Body of pancreas (tissue), 4 donors: ENCODE results near the gene MXRA5. TPM values are rescaled to one million over a fixed set of nuclear protein-coding genes. Genes with fewer than 3 reads are reported as not detected.
A peak's percentile ranks its signal among the peaks of the same experiment; 100 is the strongest.

Experiments used
- ATAC-seq: fragments of 150-250 bp; one replicate; pipeline ENCODE4 v1.9.1; 2016
- DNase-seq, 4 donors: peaks; one replicate each; pipeline ENCODE4 v3.0.0-alpha.2; 2019
- H3K27ac ChIP-seq, 4 donors: fragments of 200-600 bp; sonication (generic); 1 replicate in 3 of 4; 2 replicates in 1 of 4; pipeline versions ENCODE4 v1.5.1 to v1.6.1; 2016 to 2019; ENCODE audit warnings: mild to moderate bottlenecking in 1 of 4, mixed read lengths in 1 of 4, moderate library complexity in 1 of 4
- H3K27me3 ChIP-seq, 2 donors: fragments of 200-600 bp; sonication (generic); one replicate each; pipeline ENCODE4 v1.6.0; 2016; ENCODE audit warnings: mild to moderate bottlenecking in 1 of 2
- H3K36me3 ChIP-seq, 2 donors: fragments of 200-600 bp; sonication (generic); replicated peaks in 1 of 2; 2 replicates each; pipeline ENCODE4 v1.5.1; 2016; ENCODE audit warnings: low read depth in 2 of 2; ENCODE audit not compliant: insufficient read depth in 1 of 2
- H3K4me1 ChIP-seq: fragments of 200-600 bp; sonication (generic); one replicate; pipeline ENCODE4 v1.6.0; 2016
- H3K4me3 ChIP-seq, 2 donors: fragments of 200-600 bp; sonication (generic); 1 replicate in 1 of 2; 2 replicates in 1 of 2; pipeline ENCODE4 v1.5.1; 2016 to 2019
- H3K9me3 ChIP-seq, 3 donors: fragments of 200-600 bp; sonication (generic); 1 replicate in 2 of 3; 2 replicates in 1 of 3; pipeline ENCODE4 v1.5.1; 2016
- POLR2A ChIP-seq, 3 donors: fragments of 450-650 bp; IDR thresholded peaks; one replicate each; pipeline ENCODE4 v1.6.1; 2016; ENCODE audit warnings: antibody characterized with exemption in 3 of 3, mild to moderate bottlenecking in 2 of 3
- WGBS, 2 donors: methylation state at CpG; one replicate each; pipeline ENCODE4 v1.1.5; 2017; 5-methylcytosine and 5-hydroxymethylcytosine counted together
- intact Hi-C: fragments of 100-400 bp; cut with DNase I; formaldehyde crosslinking; loops from one replicate; pipeline ENCODE4 v1.15.1; 2023
- total RNA-seq, 2 donors: library from RNA; depleted of rRNA; stranded (reverse); fragments of >200 nt; gene quantifications; one replicate each; pipeline ENCODE4 v1.1.0, GENCODE V29; 2016
- TF ChIP-seq, protein P1 (sequence below), 7 experiments: fragments of 450-650 bp in 4 of 7; fragments of 200-600 bp in 3 of 7; sonication (generic) in 3 of 7; IDR thresholded peaks; one replicate each; pipeline ENCODE4 v1.5.1; 2016 to 2019; ENCODE audit warnings: antibody characterized with exemption in 7 of 7

Gene MXRA5, protein sequence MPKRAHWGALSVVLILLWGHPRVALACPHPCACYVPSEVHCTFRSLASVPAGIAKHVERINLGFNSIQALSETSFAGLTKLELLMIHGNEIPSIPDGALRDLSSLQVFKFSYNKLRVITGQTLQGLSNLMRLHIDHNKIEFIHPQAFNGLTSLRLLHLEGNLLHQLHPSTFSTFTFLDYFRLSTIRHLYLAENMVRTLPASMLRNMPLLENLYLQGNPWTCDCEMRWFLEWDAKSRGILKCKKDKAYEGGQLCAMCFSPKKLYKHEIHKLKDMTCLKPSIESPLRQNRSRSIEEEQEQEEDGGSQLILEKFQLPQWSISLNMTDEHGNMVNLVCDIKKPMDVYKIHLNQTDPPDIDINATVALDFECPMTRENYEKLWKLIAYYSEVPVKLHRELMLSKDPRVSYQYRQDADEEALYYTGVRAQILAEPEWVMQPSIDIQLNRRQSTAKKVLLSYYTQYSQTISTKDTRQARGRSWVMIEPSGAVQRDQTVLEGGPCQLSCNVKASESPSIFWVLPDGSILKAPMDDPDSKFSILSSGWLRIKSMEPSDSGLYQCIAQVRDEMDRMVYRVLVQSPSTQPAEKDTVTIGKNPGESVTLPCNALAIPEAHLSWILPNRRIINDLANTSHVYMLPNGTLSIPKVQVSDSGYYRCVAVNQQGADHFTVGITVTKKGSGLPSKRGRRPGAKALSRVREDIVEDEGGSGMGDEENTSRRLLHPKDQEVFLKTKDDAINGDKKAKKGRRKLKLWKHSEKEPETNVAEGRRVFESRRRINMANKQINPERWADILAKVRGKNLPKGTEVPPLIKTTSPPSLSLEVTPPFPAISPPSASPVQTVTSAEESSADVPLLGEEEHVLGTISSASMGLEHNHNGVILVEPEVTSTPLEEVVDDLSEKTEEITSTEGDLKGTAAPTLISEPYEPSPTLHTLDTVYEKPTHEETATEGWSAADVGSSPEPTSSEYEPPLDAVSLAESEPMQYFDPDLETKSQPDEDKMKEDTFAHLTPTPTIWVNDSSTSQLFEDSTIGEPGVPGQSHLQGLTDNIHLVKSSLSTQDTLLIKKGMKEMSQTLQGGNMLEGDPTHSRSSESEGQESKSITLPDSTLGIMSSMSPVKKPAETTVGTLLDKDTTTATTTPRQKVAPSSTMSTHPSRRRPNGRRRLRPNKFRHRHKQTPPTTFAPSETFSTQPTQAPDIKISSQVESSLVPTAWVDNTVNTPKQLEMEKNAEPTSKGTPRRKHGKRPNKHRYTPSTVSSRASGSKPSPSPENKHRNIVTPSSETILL (N-terminal part only)
- total RNA-seq: 1 to 10 TPM; 1.6 to 3.3 TPM

DNA sequence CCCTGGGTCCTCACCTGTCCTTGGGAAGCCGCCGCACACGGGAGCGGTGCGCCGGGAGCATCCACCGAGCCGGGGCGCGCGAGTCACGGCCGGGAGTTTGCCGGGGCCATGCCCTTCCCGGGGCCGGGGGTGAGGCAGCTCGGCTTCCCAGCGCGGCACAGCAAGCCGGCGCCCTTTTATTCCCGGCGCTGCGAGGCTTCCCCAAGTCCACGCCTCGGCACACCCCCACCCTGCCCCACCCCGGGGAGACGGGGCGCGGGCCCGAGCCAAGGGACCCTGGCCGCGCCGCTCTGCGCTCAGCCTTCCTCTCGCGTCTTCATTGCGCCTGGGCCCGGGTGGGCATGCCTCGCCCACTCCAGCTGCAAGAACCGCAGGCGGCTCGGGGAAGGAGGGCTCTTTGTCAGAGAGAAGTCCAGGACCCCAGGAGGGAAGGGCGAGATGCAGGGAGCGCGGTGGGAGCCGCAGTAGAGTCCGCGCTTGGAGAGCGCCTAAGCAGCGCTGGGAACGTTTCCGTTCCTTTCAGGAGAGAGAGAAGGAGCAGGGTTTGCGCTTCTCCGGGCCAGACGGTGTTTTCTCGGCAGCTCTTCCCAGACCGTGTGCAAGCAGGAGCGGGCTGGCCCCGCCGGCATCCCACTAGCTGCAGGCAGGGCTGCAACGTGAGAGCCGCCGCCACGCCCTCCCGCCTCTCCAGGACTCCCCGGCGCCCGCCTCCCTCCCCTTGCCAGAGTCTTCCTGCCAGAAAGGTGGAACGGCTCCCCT lies at the start of gene MXRA5:
Gene MXRA5, minus strand, starts transcription at position 152 of the 759 bp plus-strand sequence. CDS start 2,819 bp downstream, outside the sequence.
- no peaks in the 10 kb centered on the region for H3K9me3 ChIP-seq
- no peaks in the 10 kb centered on the region for H3K4me1 ChIP-seq
- peak; percentile 18 to 64 (median 32) for DNase-seq
- no peaks in the 10 kb centered on the region for H3K27me3 ChIP-seq
- H3K4me3 ChIP-seq: peak within 1 kb of the TSS; percentile 15 to 41
- TF ChIP-seq, protein P1, sequence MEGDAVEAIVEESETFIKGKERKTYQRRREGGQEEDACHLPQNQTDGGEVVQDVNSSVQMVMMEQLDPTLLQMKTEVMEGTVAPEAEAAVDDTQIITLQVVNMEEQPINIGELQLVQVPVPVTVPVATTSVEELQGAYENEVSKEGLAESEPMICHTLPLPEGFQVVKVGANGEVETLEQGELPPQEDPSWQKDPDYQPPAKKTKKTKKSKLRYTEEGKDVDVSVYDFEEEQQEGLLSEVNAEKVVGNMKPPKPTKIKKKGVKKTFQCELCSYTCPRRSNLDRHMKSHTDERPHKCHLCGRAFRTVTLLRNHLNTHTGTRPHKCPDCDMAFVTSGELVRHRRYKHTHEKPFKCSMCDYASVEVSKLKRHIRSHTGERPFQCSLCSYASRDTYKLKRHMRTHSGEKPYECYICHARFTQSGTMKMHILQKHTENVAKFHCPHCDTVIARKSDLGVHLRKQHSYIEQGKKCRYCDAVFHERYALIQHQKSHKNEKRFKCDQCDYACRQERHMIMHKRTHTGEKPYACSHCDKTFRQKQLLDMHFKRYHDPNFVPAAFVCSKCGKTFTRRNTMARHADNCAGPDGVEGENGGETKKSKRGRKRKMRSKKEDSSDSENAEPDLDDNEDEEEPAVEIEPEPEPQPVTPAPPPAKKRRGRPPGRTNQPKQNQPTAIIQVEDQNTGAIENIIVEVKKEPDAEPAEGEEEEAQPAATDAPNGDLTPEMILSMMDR (IDR thresholded peaks at IDR 0.05): no peak
- TF ChIP-seq POLR2A (IDR thresholded peaks at IDR 0.05): peak in 2 of 3 donors; percentile 25 to 34
- intact Hi-C loops: no loop called here
- 2% methylated on average over 35 of the region's 70 CpGs; no CpG with 5 or more reads in 1 of the 2 donors for WGBS, 2 donors
- ATAC-seq: peak; percentile 13
- H3K27ac ChIP-seq: peak within 1 kb of the TSS; percentile 2 to 84 (median 80)
- H3K36me3 ChIP-seq: no peaks in the 10 kb centered on the region

DNA sequence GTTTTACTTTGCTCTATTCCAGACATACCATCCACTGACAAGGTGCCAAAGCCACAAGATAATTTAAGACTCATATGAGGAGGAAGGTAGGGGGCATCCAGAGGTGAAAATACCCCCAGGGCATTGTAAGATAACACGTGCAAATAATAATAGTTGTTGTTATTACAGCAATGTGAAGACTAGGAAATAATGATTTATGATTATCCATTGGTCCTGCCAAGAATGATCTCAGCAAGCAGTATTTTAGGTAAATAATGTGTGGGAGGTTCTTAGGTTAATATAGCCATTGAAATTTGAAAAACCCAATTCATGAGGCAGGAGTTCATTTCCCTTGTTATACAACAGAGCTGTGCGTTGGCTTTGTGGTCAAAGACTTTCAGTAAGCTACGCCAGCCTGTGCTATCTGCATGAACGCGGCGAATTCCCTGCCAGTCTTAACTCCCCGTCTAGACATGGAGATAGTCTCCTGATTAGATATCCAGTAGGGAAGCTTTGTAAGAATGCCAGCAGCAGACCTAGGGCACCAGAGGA lies 47.2 kb upstream of the MXRA5 start:
- Histone ChIP-seq H3K4me3 (no peak overlapping the region), H3K27me3 (no peaks in the 10 kb centered on the region), H3K4me1 (no peaks in the 10 kb centered on the region), H3K27ac (no peak overlapping the region), H3K36me3 (no peaks in the 10 kb centered on the region), H3K9me3 (no peaks in the 10 kb centered on the region)
- no peak for TF ChIP-seq POLR2A (IDR thresholded peaks at IDR 0.05)
- TF ChIP-seq, protein P1 (IDR thresholded peaks at IDR 0.05): no peak
- intact Hi-C loops: no loop called here
- 41 to 46% methylated on average over 4 to 7 of the region's 7 CpGs for WGBS, 2 donors
- DNase-seq: no peak
- ATAC-seq: no peak

DNA sequence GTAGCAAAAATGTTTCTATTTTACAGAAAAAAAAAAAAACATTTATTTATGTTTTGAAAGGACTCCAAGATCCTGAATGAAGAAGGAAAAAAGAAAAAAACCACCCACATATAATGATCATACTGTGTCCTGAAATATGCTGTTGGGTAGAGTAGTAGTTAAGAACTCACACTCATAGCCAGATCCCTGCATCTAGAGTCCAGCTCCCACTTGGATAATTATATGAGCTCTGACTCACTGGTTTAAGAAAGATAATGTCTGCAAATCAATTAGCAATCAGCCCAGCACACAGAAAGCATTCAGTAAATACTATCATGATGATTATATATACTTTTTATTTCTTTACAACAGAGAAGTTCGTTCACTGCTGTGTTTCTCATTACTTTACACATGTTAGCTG lies 46.7 kb upstream of the MXRA5 start:
- H3K36me3 ChIP-seq: no peaks in the 10 kb centered on the region
- 25 to 31% methylated on average over 1 of the region's 1 CpG for WGBS, 2 donors
- no peak overlapping the region for H3K4me3 ChIP-seq
- H3K4me1 ChIP-seq: no peaks in the 10 kb centered on the region
- H3K27me3 ChIP-seq: no peaks in the 10 kb centered on the region
- intact Hi-C loops: no loop called here
- no peak overlapping the region for H3K27ac ChIP-seq
- DNase-seq: no peak
- H3K9me3 ChIP-seq: no peaks in the 10 kb centered on the region
- no peak for TF ChIP-seq POLR2A (IDR thresholded peaks at IDR 0.05)
- TF ChIP-seq, protein P1 (IDR thresholded peaks at IDR 0.05): no peak
- no peak for ATAC-seq

DNA sequence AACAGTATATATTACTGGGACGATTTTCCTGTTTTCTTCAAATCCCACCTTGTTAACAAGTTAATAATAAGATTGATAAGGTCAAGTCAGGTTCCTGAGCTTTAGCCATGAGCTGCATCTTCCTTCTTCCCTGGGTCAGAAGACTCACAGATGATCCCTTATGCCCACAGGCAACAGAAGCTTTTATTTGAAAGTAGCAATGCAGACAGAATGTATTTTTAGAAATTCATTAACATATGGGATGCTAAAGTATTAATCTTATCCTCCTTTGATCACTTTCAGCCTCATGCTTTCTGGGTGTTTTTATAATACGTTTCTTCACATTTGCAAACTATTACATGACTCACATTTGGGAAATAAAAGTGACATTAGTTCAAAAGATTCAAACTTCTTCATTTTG lies 42.0 kb upstream of the MXRA5 start:
- no peak overlapping the region for H3K4me3 ChIP-seq
- H3K27me3 ChIP-seq: no peaks in the 10 kb centered on the region
- 42 to 69% methylated on average over 2 of the region's 2 CpGs for WGBS, 2 donors
- no peak overlapping the region for H3K27ac ChIP-seq
- no peak for TF ChIP-seq POLR2A (IDR thresholded peaks at IDR 0.05)
- TF ChIP-seq, protein P1 (IDR thresholded peaks at IDR 0.05): no peak
- H3K4me1 ChIP-seq: no peaks in the 10 kb centered on the region
- ATAC-seq (no peak), DNase-seq (no peak)
- H3K36me3 ChIP-seq: no peaks in the 10 kb centered on the region
- no peaks in the 10 kb centered on the region for H3K9me3 ChIP-seq
- intact Hi-C loops: no loop called here
